Measurements from ENCODE around the gene DDX10.

Gene DDX10

DNA sequence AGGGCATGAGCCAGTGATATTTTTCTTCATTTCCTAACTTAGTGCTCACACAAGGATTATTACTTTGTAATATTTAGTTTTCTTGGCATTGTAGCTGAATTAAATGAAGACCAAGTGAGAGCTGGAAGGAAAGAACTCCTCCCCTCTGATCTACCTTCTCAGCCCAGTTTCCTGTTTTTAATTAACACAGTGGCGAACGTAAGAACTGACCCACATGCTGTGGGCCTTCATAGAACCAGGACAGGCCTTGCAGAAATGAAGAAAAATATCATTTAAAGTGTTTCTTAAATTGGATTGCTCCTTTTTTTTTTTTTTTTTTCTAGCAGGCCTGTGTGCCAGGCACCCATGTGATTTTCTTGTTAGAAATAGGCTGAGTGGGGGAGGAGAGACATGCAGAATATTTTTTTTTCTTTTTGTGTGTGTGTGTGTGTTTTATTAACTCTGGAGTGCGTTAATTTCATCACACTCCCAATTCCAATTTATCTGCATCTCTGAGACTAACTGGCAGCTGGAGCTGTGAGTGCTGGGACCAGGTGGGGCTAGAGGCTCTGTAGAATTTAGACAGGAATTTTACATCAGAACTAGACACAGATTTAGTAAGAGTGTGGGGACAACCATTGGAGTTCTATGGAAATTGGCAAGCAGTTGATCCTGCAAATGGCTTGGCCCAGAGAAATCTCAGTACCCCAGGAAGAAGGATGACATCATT is 320.5 kb downstream of the DDX10 start:
- DNase-seq (ENCODE audit: low read depth) = no peak

DNA sequence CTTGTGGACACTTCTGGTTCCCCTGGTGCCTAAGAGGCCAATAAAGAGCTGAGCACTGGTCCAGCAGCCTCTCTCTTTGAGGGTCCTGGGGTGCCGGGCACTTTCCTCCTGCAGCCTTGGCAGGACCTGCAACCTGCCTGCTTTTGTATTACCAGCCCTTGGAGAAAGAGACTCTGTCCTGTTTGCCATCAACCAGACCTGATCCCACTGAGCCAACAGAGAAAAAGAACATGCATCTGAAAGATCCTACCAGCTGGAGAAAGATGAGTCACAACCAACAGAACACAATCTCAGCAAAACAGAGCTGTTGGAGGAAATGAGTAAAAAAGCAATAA is 321.0 kb downstream of the DDX10 start:
- DNase-seq (ENCODE audit: low read depth) = no peak
